Endothelial cell of umbilical vein (primary cell): ENCODE results near the gene ALDH4A1. TPM values are rescaled to one million over a fixed set of nuclear protein-coding genes. Genes with fewer than 3 reads are reported as not detected.

Experiments
- BruUV-seq: library from RNA; stranded (reverse); fragments of 400-500 nt; replicated peaks from 2 replicates; lab custom pipeline; 2021; lab: Mats Ljungman, UMichigan
- CTCF ChIA-PET: fragments of 300-600, 350-600 bp; sonication (Branson Sonifier 250); formaldehyde crosslinking; loops from one replicate; lab custom pipeline; 2021; ENCODE audit warnings: antibody characterized with exemption, inconsistent platforms; lab: Charles Lee
- POLR2A ChIA-PET: fragments of 300-600, 350-600 bp; sonication (Branson Sonifier 250); formaldehyde crosslinking; loops from one replicate; lab custom pipeline; 2021; ENCODE audit warnings: antibody characterized with exemption, inconsistent platforms; lab: Charles Lee
- DNase-seq: peaks from one replicate; pipeline ENCODE4 v3.0.0-alpha.2; 2011; ENCODE audit warnings: low read depth, low spot score
- FAIRE-seq: peaks from 2 replicates; lab custom pipeline; 2011; peaks lifted over from hg19 to GRCh38; lab: Jason Lieb, UNC
- H2AFZ ChIP-seq: 2 replicates; pipeline ENCODE4 v1.6.0; 2012; ENCODE audit warnings: low read depth, low read length, control low read depth, inconsistent platforms
- H3K27ac ChIP-seq: 2 replicates; pipeline ENCODE4 v1.5.1; 2011; ENCODE audit warnings: low read depth, mild to moderate bottlenecking, control low read depth, low read length, moderate library complexity; ENCODE audit not compliant: insufficient read depth
- H3K27me3 ChIP-seq, 2 experiments: 2 replicates each; pipeline versions ENCODE4 v1.6.0 to v1.6.1; 2011; ENCODE audit warnings: low read length in 2 of 2, mixed read lengths in 1 of 2; ENCODE audit not compliant: control insufficient read depth in 2 of 2, insufficient read depth in 2 of 2
- H3K36me3 ChIP-seq, 2 experiments: 2 replicates in 1 of 2; 3 replicates in 1 of 2; pipeline ENCODE4 v1.5.1; 2011; ENCODE audit warnings: low read length in 2 of 2, mild to moderate bottlenecking in 1 of 2, moderate library complexity in 1 of 2; ENCODE audit not compliant: control insufficient read depth in 2 of 2, insufficient read depth in 2 of 2; ENCODE audit errors: extremely low read depth in 1 of 2
- H3K4me1 ChIP-seq: 3 replicates; pipeline ENCODE4 v1.5.1; 2011; ENCODE audit warnings: mild to moderate bottlenecking, low read length; ENCODE audit not compliant: control insufficient read depth, insufficient read depth; ENCODE audit errors: extremely low read depth
- H3K4me2 ChIP-seq: 2 replicates; pipeline ENCODE4 v1.6.1; 2011; ENCODE audit warnings: low read length, control low read depth, mixed read lengths; ENCODE audit not compliant: insufficient read depth
- H3K4me3 ChIP-seq, 3 experiments: fragments of 200-600 bp in 1 of 3; sonication (generic), shearing (Covaris generic) in 1 of 3; replicated peaks in 1 of 3; 2 replicates each; pipeline ENCODE4 v1.5.1; 2011 to 2016; ENCODE audit warnings: control low read depth in 3 of 3, low read length in 3 of 3, mild to moderate bottlenecking in 2 of 3, inconsistent platforms in 1 of 3, low read depth in 1 of 3, moderate library complexity in 1 of 3; ENCODE audit not compliant: insufficient read depth in 1 of 3
- H3K79me2 ChIP-seq: 2 replicates; pipeline ENCODE4 v1.6.0; 2012; ENCODE audit warnings: low read length, inconsistent platforms; ENCODE audit not compliant: control insufficient read depth, insufficient read depth
- H3K9ac ChIP-seq: replicated peaks from 2 replicates; pipeline ENCODE3; 2011; ENCODE audit warnings: low read length, control low read depth; ENCODE audit not compliant: insufficient read depth; ENCODE audit errors: extremely low read depth
- H3K9me1 ChIP-seq: replicated peaks from 3 replicates; pipeline ENCODE4 v1.6.0; 2011; ENCODE audit warnings: mild to moderate bottlenecking, low read length; ENCODE audit not compliant: control insufficient read depth, insufficient read depth; ENCODE audit errors: extremely low read depth
- H3K9me3 ChIP-seq: replicated peaks from 2 replicates; pipeline ENCODE4 v1.5.1; 2012; ENCODE audit warnings: low read length, inconsistent platforms; ENCODE audit not compliant: control insufficient read depth, insufficient read depth
- H4K20me1 ChIP-seq: replicated peaks from 2 replicates; pipeline ENCODE3; 2011; ENCODE audit warnings: mild to moderate bottlenecking, low read length; ENCODE audit not compliant: control insufficient read depth, insufficient read depth; ENCODE audit errors: extremely low read depth
- CTCF ChIP-seq, 2 donors: IDR thresholded peaks; 1 replicate in 1 of 2; 2 replicates in 1 of 2; pipeline ENCODE4 v1.5.1; 2011; ENCODE audit warnings: low read length in 2 of 2, mild to moderate bottlenecking in 2 of 2, moderate library complexity in 2 of 2, control low read depth in 1 of 2, inconsistent platforms in 1 of 2, low read depth in 1 of 2; ENCODE audit not compliant: insufficient read depth in 1 of 2; ENCODE audit errors: extremely low read depth in 1 of 2
- EZH2 ChIP-seq: IDR thresholded peaks from 2 replicates; pipeline ENCODE4 v1.6.1; 2012; ENCODE audit warnings: borderline replicate concordance, low read depth, mild to moderate bottlenecking, moderate library complexity, low read length, inconsistent platforms; ENCODE audit not compliant: severe bottlenecking
- FOS ChIP-seq: IDR thresholded peaks from 2 replicates; pipeline ENCODE4 v1.6.1; 2011; ENCODE audit warnings: mild to moderate bottlenecking, low read length, moderate library complexity, borderline replicate concordance; ENCODE audit not compliant: insufficient read depth
- GATA2 ChIP-seq: IDR thresholded peaks from 2 replicates; pipeline ENCODE4 v1.7.0; 2011; ENCODE audit warnings: low read depth, mild to moderate bottlenecking, moderate library complexity, mixed read lengths, low read length; ENCODE audit not compliant: insufficient read length, insufficient read depth
- JUN ChIP-seq: IDR thresholded peaks from 2 replicates; pipeline ENCODE4 v1.6.1; 2011; ENCODE audit warnings: borderline replicate concordance, low read depth; ENCODE audit not compliant: insufficient read length, insufficient read depth
- MAX ChIP-seq: IDR thresholded peaks from 2 replicates; pipeline ENCODE4 v1.6.1; 2011; ENCODE audit not compliant: insufficient read depth, insufficient read length
- MYC ChIP-seq: IDR thresholded peaks from one replicate; pipeline ENCODE4 v1.6.1; 2011; ENCODE audit warnings: mild to moderate bottlenecking, low read depth, low read length
- POLR2A ChIP-seq: IDR thresholded peaks from 2 replicates; pipeline ENCODE4 v1.6.1; 2012; ENCODE audit warnings: low read depth, mild to moderate bottlenecking, control low read depth, low read length
- POLR2AphosphoS5 ChIP-seq: IDR thresholded peaks from 2 replicates; pipeline ENCODE4 v1.6.1; 2012; ENCODE audit warnings: low read depth, mild to moderate bottlenecking, control low read depth, low read length, moderate library complexity; ENCODE audit not compliant: insufficient read depth
- dilution Hi-C: fragments of 300-500 bp; cut with MboI; formaldehyde crosslinking; loops from one replicate; pipeline ENCODE4 v1.15.0; 2019; ENCODE audit warnings: low sequenced_read_pairs; ENCODE audit not compliant: extremely low pct_ligation_motif_present
- intact Hi-C: fragments of 100-400 bp; cut with micrococcal nuclease; formaldehyde crosslinking; loops from one replicate; pipeline ENCODE4 v1.10.0; 2022
- polyA plus RNA-seq, 4 experiments: library from polyadenylated mRNA; depleted of rRNA in 3 of 4; stranded (reverse) in 3 of 4; unstranded in 1 of 4; fragments of >200 nt; gene quantifications; 2 replicates each; pipeline versions ENCODE4 v1.2.1 to v1.2.3, GENCODE V29; 2011 to 2012; ENCODE audit warnings: missing spikeins in 1 of 4
- total RNA-seq: library from RNA; stranded (reverse); gene quantifications from 2 replicates; pipeline ENCODE4 v1.2.3, GENCODE V29; 2021

Gene ALDH4A1
- total and polyA plus RNA-seq, 2 donors (not counting 3 experiments of a cell fraction or from before 2014, with no cell fraction given), result 17.4 to 18.5 TPM

GRCh38 chr1:18855573-18855972, 46.8 kb downstream of the ALDH4A1 start:
- dilution Hi-C loops (no loop called here), intact Hi-C loops (no loop called here)
- no peaks in the 10 kb centered on the region for H3K9me3 ChIP-seq
- ChIA-PET POLR2A (no interaction called here), CTCF (no interaction called here)
- no peaks in the 10 kb centered on the region for H3K4me1 ChIP-seq
- no peak overlapping the region for H2AFZ ChIP-seq
- no peak for TF ChIP-seq JUN
- no peak for TF ChIP-seq MAX
- TF ChIP-seq POLR2A, result no peak
- TF ChIP-seq GATA2, result no peak
- TF ChIP-seq FOS, result no peak
- TF ChIP-seq POLR2AphosphoS5, result no peak
- TF ChIP-seq MYC, result no peak
- no peak for TF ChIP-seq EZH2
- TF ChIP-seq CTCF (IDR thresholded peaks at IDR 0.05; ENCODE audit: extremely low read depth in 1 of 2, insufficient read depth in 1 of 2, low read depth in 1 of 2, low read length in 2 of 2), result no peak
- no peak overlapping the region for H3K4me3 ChIP-seq
- no peaks in the 10 kb centered on the region for H3K27me3 ChIP-seq
- no peaks in the 10 kb centered on the region for H3K9me1 ChIP-seq
- H3K27ac ChIP-seq, result no peak overlapping the region
- H3K36me3 ChIP-seq, result no peaks in the 10 kb centered on the region
- no peak overlapping the region for H3K4me2 ChIP-seq
- H4K20me1 ChIP-seq, result no peaks in the 10 kb centered on the region
- no TSS peak for BruUV-seq
- FAIRE-seq (no peak), DNase-seq (no peak)
- no peak overlapping the region for H3K9ac ChIP-seq
- H3K79me2 ChIP-seq, result no peaks in the 10 kb centered on the region
